SHP77 (cell line): Measurements from ENCODE around the gene SH3BP4.

Experiments
- DNase-seq, 2 experiments: peaks; one replicate each; lab custom pipeline; 2025; lab: John Stamatoyannopoulos, UW

The SH3BP4 gene

DNA sequence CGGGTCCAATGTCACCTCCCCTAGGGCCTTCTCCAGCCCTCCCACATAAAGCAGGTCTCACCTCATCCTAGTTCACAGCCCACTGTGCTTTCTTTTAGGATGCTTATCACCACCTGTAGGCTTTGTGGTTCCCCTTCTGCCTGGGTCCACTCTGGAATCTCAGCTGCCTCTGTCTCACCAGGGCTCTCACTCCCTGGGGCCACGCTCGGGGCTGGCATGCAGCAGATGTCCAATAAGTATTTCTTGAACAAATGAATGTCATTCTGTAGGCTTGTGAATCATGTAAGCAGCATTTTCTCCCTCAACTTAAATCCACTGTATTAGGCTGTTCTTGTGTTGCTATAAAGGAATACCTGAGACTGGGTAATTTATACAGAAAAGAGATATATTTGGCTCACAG, 4.3 kb upstream of the SH3BP4 start:
- DNase-seq = no peak

- DNase-seq = no peak
Measured at GRCh38 chr2:234949762-234950434, 1.9 kb upstream of the SH3BP4 start.

GRCh38 chr2:234950435-234950729, 1.4 kb upstream of the SH3BP4 start:
- DNase-seq = no peak

DNA sequence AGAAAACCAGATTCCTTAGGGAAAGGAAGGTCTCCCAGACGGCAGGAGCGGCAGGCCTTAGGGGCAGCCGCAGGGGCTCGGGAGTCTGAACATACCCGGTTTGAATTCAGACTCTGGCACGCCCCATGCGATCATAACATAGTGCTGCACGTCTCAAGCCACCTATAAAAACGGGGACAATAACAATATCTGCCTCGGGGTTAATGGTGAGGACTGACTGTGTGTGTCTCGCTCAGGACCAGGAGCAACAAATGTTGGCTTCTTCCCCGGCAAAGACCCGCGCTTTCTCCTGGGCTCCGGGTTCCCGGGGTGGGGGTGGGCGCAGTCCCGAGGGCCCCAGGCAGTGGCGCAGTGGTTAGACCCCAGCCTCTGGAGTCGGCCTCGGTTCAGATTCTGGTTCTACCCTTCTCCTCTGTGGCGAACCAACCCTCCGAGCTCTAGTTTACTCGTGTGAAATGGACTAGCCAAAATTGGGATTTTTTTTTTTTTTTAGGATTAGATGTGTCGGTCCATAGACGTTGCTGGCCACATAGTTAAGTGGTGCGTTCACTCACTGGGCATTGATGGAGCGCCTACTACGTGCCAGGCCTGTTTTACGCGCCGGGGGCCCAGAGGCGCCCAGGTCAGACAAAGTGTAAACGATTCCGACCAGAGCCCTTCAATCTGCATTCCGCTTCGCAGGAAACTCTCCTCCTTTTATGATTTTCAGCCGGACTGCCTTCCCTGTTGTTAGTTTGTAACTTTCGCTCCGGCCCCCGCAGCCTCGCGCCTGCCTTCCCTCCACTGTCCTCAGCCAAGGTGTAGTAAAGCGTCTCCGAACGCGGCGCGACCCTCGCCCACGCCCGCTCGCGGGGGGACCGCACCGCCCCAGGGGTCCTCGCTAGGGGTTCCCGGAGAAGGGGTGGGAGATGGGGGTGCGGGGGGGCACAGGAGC, 820 bp upstream of the SH3BP4 start:
- no peak for DNase-seq

GRCh38 chr2:234952270-234953115, 676 bp downstream of the SH3BP4 start:
- peak in 1 of 2 experiments; percentile 19 for DNase-seq

- DNase-seq = no peak
Measured at GRCh38 chr2:234953116-234954031, 1.6 kb downstream of the SH3BP4 start.

DNA sequence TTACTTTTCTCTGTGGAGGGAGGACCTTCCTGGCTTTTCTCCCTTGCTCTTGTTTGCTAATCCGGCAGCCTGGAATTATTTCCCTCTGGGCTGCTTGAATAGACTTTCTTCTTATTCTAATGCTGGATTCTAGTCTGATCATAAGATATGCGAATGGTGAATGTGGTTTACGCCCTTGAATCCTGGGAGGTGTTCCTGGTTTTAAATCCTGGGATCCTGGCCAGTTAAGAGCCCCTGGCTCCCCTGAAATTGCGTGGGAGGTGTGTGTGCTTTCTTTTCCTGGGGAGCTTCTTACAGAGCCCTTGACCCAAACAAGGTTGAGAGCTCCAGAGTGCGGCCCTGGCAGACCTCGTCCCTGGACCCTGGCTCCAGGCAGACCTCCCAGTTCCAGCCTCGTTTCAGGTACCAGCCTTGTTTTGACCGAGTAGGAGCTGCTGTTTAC, 2.8 kb downstream of the SH3BP4 start:
- DNase-seq = no peak

GRCh38 chr2:234955091-234955591, 3.3 kb downstream of the SH3BP4 start:
- no peak for DNase-seq

DNA sequence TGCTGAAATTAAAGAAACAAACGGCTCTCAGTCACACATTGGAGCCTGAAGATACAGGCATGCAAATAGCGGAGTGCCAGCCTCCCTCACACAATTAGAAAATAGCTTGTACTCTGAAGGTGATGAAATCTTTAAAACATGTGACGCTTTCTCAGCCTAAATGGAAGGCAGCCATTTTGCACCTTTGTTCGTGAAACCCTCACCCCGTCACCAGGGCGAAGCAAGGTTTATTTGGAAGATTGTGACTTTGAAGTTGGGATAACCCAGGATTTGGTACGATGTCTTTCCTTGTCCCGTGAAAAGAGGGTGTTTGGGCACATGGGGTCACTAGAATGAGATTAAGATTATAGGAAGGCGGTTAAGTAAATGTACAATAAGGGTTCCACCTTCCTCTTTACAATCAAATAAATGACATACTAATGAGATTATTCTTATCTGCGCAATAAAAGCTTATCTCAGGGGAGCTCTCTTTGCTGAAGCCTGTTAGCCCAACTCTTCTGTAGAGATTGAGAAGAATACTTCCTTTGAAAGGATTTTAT, 4.2 kb downstream of the SH3BP4 start:
- no peak for DNase-seq

GRCh38 chr2:234957834-234958135, 6.0 kb downstream of the SH3BP4 start:
- DNase-seq = no peak

DNA sequence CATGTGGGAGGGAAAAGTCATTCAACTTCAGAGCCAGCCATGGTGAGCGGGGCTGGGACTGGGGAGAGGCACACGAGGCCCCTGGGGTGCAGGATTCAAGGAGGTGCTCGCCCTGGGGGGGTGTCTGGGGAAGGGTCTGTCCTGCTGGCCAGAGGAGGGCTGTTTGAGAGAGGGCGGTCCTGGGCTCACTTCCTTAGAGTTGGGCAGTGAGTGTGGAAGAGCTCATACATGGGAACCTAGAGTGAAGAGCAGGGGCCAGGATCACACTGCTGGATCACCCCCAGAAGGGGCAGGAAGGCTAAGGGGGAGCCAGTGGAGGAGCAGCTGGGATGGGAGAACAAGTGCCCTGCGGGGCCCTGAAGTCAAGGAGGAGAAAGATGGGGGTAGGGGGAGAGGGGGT, 6.5 kb downstream of the SH3BP4 start:
- no peak for DNase-seq

- no peak for DNase-seq
Measured at GRCh38 chr2:234958746-234959395, 7.1 kb downstream of the SH3BP4 start.

DNA sequence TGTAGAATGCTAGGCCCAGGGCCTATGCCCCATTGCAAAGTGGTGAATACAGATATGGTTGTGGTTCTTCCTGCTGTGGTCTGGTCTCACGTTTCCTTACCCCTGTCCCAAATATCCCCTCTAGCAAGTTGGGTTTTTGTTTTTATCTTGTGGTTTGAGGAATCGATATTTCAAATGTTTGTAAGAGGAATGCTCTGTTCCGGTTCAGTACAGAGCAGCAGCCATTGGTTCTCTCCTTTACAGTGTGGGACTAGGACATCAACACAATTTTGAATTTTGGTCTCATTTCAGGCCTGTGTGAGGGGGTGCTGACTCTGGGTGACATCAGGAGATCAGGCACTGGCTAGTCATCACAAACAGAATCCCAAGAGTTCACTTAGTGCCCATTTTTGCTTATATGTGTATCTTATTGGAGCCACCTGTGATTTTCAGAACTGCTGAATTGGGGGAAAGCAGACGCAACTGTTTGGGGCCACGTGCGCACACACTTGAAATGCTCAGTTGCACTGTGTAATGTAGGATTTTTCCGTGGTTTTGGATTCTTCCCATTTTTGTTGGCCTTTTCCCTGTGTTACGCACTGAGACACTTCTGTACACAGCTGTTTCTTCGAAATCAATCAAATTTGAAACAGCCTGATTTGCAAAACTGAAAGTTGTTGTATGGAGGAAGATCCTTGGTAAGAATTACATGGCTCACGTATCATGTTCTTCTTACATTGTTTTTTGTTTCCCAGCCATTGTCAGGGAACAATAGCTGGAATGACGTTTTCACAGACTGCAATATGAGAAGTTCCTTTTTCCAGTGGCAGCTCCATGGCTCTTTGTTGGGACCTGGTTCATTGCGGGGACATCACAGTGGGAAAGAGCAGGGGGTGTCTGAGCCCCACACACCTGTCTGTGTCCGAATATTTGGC, 8.6 kb downstream of the SH3BP4 start:
- no peak for DNase-seq

GRCh38 chr2:234961784-234962183, 10.0 kb downstream of the SH3BP4 start:
- no peak for DNase-seq

DNA sequence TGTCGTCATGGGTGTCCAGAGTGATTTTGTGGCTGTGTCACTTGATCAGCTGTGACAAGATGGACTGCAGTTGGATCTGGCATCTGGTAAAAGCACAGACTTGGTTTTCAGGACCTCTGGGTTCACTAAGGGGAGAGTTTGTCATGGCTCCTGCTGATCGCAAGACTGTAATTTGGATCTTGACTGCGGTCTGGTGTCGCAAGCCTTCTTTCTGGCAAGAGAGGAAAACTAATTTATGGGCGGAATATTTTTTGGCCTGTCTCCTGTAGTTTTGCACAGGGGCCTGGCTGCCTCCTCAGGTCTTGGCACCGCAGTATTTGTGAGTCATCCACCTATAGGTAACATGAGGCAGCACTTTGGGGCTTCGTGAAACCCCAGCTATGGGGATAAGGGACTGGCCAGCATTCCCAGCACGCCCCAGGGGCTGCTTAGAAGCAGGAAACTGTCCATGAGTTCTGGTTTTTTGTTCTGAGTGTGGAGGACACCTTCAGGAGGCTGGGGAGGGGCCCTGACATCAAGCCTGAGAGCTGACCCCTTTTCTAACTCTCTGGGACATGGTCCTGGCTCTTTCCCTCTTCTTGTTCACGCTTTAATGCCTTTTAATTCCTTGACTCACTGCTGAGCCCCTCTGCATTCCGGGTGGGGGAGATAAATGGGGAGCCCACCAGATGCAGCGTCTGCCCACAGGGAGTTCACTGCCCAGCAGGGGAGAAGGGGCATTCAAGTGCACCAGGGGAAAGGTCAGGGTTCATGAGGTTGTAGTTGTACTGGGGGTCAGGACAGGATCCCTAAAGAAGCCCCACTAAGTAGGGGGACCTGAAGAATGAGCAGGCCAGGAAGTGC, 12.2 kb downstream of the SH3BP4 start:
- no peak for DNase-seq

- DNase-seq = no peak
Measured at GRCh38 chr2:234964631-234965461, 13.0 kb downstream of the SH3BP4 start.

GRCh38 chr2:234966340-234966739, 14.5 kb downstream of the SH3BP4 start:
- DNase-seq = no peak
